Tongue (tissue), 3 donors: Measurements from ENCODE around the gene ALG10B. TPM values are rescaled to one million over a fixed set of nuclear protein-coding genes. Genes with fewer than 3 reads are reported as not detected.

Experiments used
- DNase-seq: peaks from one replicate; pipeline ENCODE4 v3.0.0-alpha.2; 2015
- small RNA-seq: library from RNA; depleted of rRNA; stranded (forward); fragments of <200 nt; gene quantifications from one replicate; pipeline ENCODE3, GENCODE V24; 2014; ENCODE audit warnings: low replicate concordance
- total RNA-seq: library from RNA; depleted of rRNA; stranded (reverse); fragments of >200 nt; gene quantifications from one replicate; pipeline ENCODE4 v1.2.3, GENCODE V29; 2014

The ALG10B gene
- total RNA-seq, 1 donor from 2014 or later: 10.3 TPM

- DNase-seq: no peak
These were observed 58.2 kb downstream of the ALG10B start for GRCh38 chr12:38374751-38375150.

Small RNA genes within 50 kb of the gene (small RNA-seq; reads per million reads assigned to genes)
- not detected for gene RF00019
